K562 (cell line): ENCODE results near the gene WWOX. TPM values are rescaled to one million over a fixed set of nuclear protein-coding genes. Genes with fewer than 3 reads are reported as not detected.

Source experiments
- ATAC-seq: fragments of 200-7000 bp; cut with Tn5 transposase; 3 replicates; pipeline ENCODE4 v1.9.1; 2020; ENCODE audit warnings: moderate library complexity
- BruUV-seq: library from RNA; stranded (reverse); fragments of 400-500 nt; replicated peaks from 2 replicates; lab custom pipeline; 2021; lab: Mats Ljungman, UMichigan
- CTCF ChIA-PET: fragments of 300-600 bp; formaldehyde crosslinking; extraction: SDS; loops from one replicate; lab custom pipeline; 2021; ENCODE audit warnings: low intra/inter-chr PET ratio; lab: Yijun Ruan, JAX
- POLR2A ChIA-PET: fragments of 300-600, 350-650 bp; sonication (Branson Sonifier 250); formaldehyde crosslinking; extraction: SDS; loops from one replicate; lab custom pipeline; 2021; ENCODE audit warnings: antibody characterized with exemption, inconsistent platforms; lab: Yijun Ruan, JAX
- DNase-seq, 4 experiments: peaks; one replicate each; pipeline versions ENCODE4 v3.0.0 to v3.0.0-alpha.2; 2011 to 2018; ENCODE audit warnings: low spot score in 3 of 4, mixed read lengths in 3 of 4; ENCODE audit errors: extremely low read depth in 1 of 4
- FAIRE-seq: peaks from 2 replicates; lab custom pipeline; 2011; peaks lifted over from hg19 to GRCh38; lab: Jason Lieb, UNC
- H2AFZ ChIP-seq: 2 replicates; pipeline ENCODE4 v1.6.0; 2011; ENCODE audit warnings: low read depth, low read length, control low read depth, inconsistent platforms
- H3K27ac ChIP-seq: fragments of 200-600 bp; 3 replicates; pipeline ENCODE4 v1.8.0; 2011; ENCODE audit warnings: low read depth, mild to moderate bottlenecking, control low read depth, inconsistent platforms, low read length, moderate library complexity, mixed read lengths; ENCODE audit errors: extremely low read depth
- H3K27me3 ChIP-seq, 2 experiments: fragments of 300-600 bp in 1 of 2; 2 replicates in 1 of 2; 3 replicates in 1 of 2; pipeline versions ENCODE4 v1.6.0 to v1.8.0; 2011; ENCODE audit warnings: inconsistent platforms in 2 of 2, low read length in 2 of 2, mild to moderate bottlenecking in 1 of 2, mixed read lengths in 1 of 2, moderate library complexity in 1 of 2; ENCODE audit not compliant: control insufficient read depth in 2 of 2, insufficient read depth in 2 of 2
- H3K36me3 ChIP-seq: fragments of 300-600 bp; 3 replicates; pipeline ENCODE4 v1.8.0; 2011; ENCODE audit warnings: mild to moderate bottlenecking, low read length, inconsistent platforms; ENCODE audit not compliant: control insufficient read depth, insufficient read depth
- H3K4me1 ChIP-seq, 2 experiments: fragments of 200-600 bp in 1 of 2; replicated peaks in 1 of 2; 2 replicates in 1 of 2; 3 replicates in 1 of 2; pipeline versions ENCODE4 v1.5.1 to v1.8.0; 2011; ENCODE audit warnings: inconsistent platforms in 2 of 2, low read length in 2 of 2, mild to moderate bottlenecking in 1 of 2, mixed read lengths in 1 of 2, moderate library complexity in 1 of 2; ENCODE audit not compliant: control insufficient read depth in 2 of 2, insufficient read depth in 2 of 2
- H3K4me2 ChIP-seq: 2 replicates; pipeline ENCODE4 v1.6.1; 2011; ENCODE audit warnings: low read length, control low read depth, inconsistent platforms, mixed read lengths; ENCODE audit not compliant: insufficient read depth
- H3K4me3 ChIP-seq: fragments of 200-600 bp; sonication (generic), shearing (Covaris generic); 2 replicates; pipeline ENCODE4 v1.5.1; 2016; ENCODE audit warnings: control low read depth, inconsistent platforms
- H3K79me2 ChIP-seq: fragments of 200-600 bp; 3 replicates; pipeline ENCODE4 v1.8.0; 2011; ENCODE audit warnings: low read length, inconsistent platforms; ENCODE audit not compliant: control insufficient read depth, insufficient read depth
- H3K9ac ChIP-seq, 2 experiments: 2 replicates each; pipeline versions ENCODE4 v1.6.0 to v1.6.1; 2011; ENCODE audit warnings: low read depth in 2 of 2, low read length in 2 of 2, control low read depth in 1 of 2, inconsistent platforms in 1 of 2, mild to moderate bottlenecking in 1 of 2, mixed read lengths in 1 of 2; ENCODE audit not compliant: insufficient read depth in 1 of 2
- H3K9me1 ChIP-seq: one replicate; pipeline ENCODE4 v1.6.0; 2011; ENCODE audit warnings: inconsistent platforms, mild to moderate bottlenecking, low read length, moderate library complexity; ENCODE audit not compliant: control insufficient read depth, insufficient read depth
- H3K9me3 ChIP-seq: replicated peaks from 2 replicates; pipeline ENCODE4 v1.5.1; 2011; ENCODE audit warnings: low read depth, low read length, inconsistent platforms; ENCODE audit not compliant: control insufficient read depth, insufficient read depth
- H4K20me1 ChIP-seq: replicated peaks from 2 replicates; pipeline ENCODE4 v1.6.1; 2011; ENCODE audit warnings: low read length, inconsistent platforms, mixed read lengths; ENCODE audit not compliant: control insufficient read depth, insufficient read depth
- CSDE1 ChIP-seq, 2 experiments: fragments of 450-650 bp; IDR thresholded peaks; 2 replicates each; pipeline ENCODE4 v1.6.1; 2016; ENCODE audit warnings: mild to moderate bottlenecking in 1 of 2
- HEY1 ChIP-seq: fragments of 250-450 bp; sonication (Bioruptor Pico); IDR thresholded peaks from 2 replicates; pipeline ENCODE4 v1.5.0; 2020; ENCODE audit warnings: mild to moderate bottlenecking, moderate library complexity, borderline replicate concordance
- HMGN3 ChIP-seq: IDR thresholded peaks from 2 replicates; pipeline ENCODE4 v1.6.1; 2011; ENCODE audit warnings: borderline replicate concordance, low read depth, mild to moderate bottlenecking, mixed read lengths, low read length; ENCODE audit not compliant: insufficient read length; ENCODE audit errors: extremely low read depth
- HNRNPL ChIP-seq: fragments of 200-400 bp; formaldehyde crosslinking; IDR thresholded peaks from 2 replicates; pipeline ENCODE4 v1.6.1; 2017; ENCODE audit warnings: low read depth, mild to moderate bottlenecking, low read length
- JUN ChIP-seq, 2 experiments: sonication (generic) in 1 of 2; formaldehyde crosslinking in 1 of 2; IDR thresholded peaks; 2 replicates each; pipeline versions ENCODE4 v1.6.1 to v1.8.0; 2012 to 2022; ENCODE audit warnings: borderline replicate concordance in 2 of 2, mild to moderate bottlenecking in 2 of 2, improper control_type of control experiment in 1 of 2, low read depth in 1 of 2, low read length in 1 of 2, missing genetic modification reagents in 1 of 2
- NRF1 ChIP-seq, 2 experiments: fragments of 450-650 bp; IDR thresholded peaks in 1 of 2; conservative IDR thresholded peaks in 1 of 2; 2 replicates each; pipeline ENCODE4 v1.6.1; 2014; ENCODE audit warnings: mild to moderate bottlenecking in 2 of 2
- SIN3A ChIP-seq, 2 experiments: fragments of 150-350 bp in 1 of 2; IDR thresholded peaks; 2 replicates each; pipeline ENCODE4 v1.6.1; 2011 to 2016; ENCODE audit warnings: borderline replicate concordance in 2 of 2, low read depth in 2 of 2, low read length in 2 of 2, mild to moderate bottlenecking in 2 of 2, moderate library complexity in 2 of 2; ENCODE audit not compliant: control insufficient read depth in 1 of 2
- SREBF1 ChIP-seq: fragments of 150-350 bp; IDR thresholded peaks from 2 replicates; pipeline ENCODE4 v1.6.1; 2014; ENCODE audit warnings: antibody characterized with exemption, low read depth, low read length, borderline replicate concordance
- U2AF1 ChIP-seq: fragments of 200-400 bp; formaldehyde crosslinking; optimal IDR thresholded peaks from 2 replicates; pipeline ENCODE3; 2017; ENCODE audit warnings: mild to moderate bottlenecking, low read depth, low read length, moderate library complexity
- ZC3H11A ChIP-seq: IDR thresholded peaks from 2 replicates; pipeline ENCODE4 v1.6.1; 2012; ENCODE audit warnings: low read depth, low read length, improper control_type of control experiment
- ZNF408 ChIP-seq: fragments of 250-450 bp; sonication (Bioruptor Pico); IDR thresholded peaks from 2 replicates; pipeline ENCODE4 v1.4.0; 2020; ENCODE audit warnings: low read depth, mild to moderate bottlenecking, moderate library complexity
- WGBS: fragments of 100-300 bp; shearing (Covaris generic); methylation state at CpG from one replicate; pipeline ENCODE4 v1.1.6; 2016; ENCODE audit warnings: low coverage, mixed read lengths; ENCODE audit not compliant: insufficient coverage; ENCODE audit errors: missing lambda C conversion rate; 5-methylcytosine and 5-hydroxymethylcytosine counted together
- in situ Hi-C: fragments of 300-500 bp; cut with MboI; formaldehyde crosslinking; loops from 4 replicates; pipeline ENCODE4 v1.15.0; 2018; ENCODE audit warnings: inconsistent platforms, mixed read lengths
- intact Hi-C: fragments of 100-400 bp; cut with micrococcal nuclease; formaldehyde crosslinking; loops from 2 replicates; pipeline ENCODE4 v1.14.2; 2022
- polyA plus RNA-seq, 8 experiments: library from polyadenylated mRNA; depleted of rRNA in 4 of 8; stranded (reverse) in 5 of 8; unstranded in 3 of 8; fragments of >200 nt; fragmentation: Nextera tagmentation in 2 of 8; fragmentation: Illumina TruSeq in 1 of 8; extraction: Ambion mirVana in 2 of 8; extraction: Trizol in 1 of 8; gene quantifications; 2 replicates each; pipeline versions ENCODE4 v1.2.1 to v1.2.3, GENCODE V29; 2011 to 2014; ENCODE audit warnings: inconsistent platforms in 1 of 8, missing spikeins in 1 of 8
- total RNA-seq, 7 experiments: library from RNA; depleted of rRNA in 6 of 7; stranded (reverse); fragments of >200 nt in 6 of 7; fragmentation: Illumina TruSeq in 2 of 7; extraction: Trizol in 2 of 7; gene quantifications; 2 replicates each; pipeline versions ENCODE4 v1.2.1 to v1.2.3, GENCODE V29; 2011 to 2021; ENCODE audit warnings: low replicate concordance in 1 of 7
- TF ChIP-seq, protein P1 (sequence below), 2 experiments: fragments of 450-650 bp; formaldehyde crosslinking in 1 of 2; IDR thresholded peaks; 2 replicates each; pipeline versions ENCODE4 v1.4.0 to v1.6.1; 2014 to 2020; ENCODE audit warnings: mild to moderate bottlenecking in 2 of 2, borderline replicate concordance in 1 of 2, low read depth in 1 of 2
- TF ChIP-seq, protein P2 (sequence below): sonication (generic); formaldehyde crosslinking; IDR thresholded peaks from 2 replicates; pipeline ENCODE4 v1.8.0; 2022; ENCODE audit warnings: mild to moderate bottlenecking, missing genetic modification reagents

Gene WWOX
- total and polyA plus RNA-seq, 9 of the 15 experiments (the other 6 are each of a cell fraction or from before 2014, with no cell fraction given), result 1.6 to 22.7 (median 8.1) TPM

- no peaks in the 10 kb centered on the region for H3K9me1 ChIP-seq
- H3K27me3 ChIP-seq, result 0 out of 5 replicates have a peak, but pooled peaks cover 0 to 2% of the 10 kb centered on the region in 2 experiments
- in situ Hi-C loops, result no loop called here
- DNase-seq, result no peak
- H2AFZ ChIP-seq, result no peak overlapping the region
- H3K27ac ChIP-seq, result no peak overlapping the region
- no peak for FAIRE-seq
- TF ChIP-seq, protein P1, sequence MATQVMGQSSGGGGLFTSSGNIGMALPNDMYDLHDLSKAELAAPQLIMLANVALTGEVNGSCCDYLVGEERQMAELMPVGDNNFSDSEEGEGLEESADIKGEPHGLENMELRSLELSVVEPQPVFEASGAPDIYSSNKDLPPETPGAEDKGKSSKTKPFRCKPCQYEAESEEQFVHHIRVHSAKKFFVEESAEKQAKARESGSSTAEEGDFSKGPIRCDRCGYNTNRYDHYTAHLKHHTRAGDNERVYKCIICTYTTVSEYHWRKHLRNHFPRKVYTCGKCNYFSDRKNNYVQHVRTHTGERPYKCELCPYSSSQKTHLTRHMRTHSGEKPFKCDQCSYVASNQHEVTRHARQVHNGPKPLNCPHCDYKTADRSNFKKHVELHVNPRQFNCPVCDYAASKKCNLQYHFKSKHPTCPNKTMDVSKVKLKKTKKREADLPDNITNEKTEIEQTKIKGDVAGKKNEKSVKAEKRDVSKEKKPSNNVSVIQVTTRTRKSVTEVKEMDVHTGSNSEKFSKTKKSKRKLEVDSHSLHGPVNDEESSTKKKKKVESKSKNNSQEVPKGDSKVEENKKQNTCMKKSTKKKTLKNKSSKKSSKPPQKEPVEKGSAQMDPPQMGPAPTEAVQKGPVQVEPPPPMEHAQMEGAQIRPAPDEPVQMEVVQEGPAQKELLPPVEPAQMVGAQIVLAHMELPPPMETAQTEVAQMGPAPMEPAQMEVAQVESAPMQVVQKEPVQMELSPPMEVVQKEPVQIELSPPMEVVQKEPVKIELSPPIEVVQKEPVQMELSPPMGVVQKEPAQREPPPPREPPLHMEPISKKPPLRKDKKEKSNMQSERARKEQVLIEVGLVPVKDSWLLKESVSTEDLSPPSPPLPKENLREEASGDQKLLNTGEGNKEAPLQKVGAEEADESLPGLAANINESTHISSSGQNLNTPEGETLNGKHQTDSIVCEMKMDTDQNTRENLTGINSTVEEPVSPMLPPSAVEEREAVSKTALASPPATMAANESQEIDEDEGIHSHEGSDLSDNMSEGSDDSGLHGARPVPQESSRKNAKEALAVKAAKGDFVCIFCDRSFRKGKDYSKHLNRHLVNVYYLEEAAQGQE (IDR thresholded peaks at IDR 0.05; ENCODE audit: borderline replicate concordance), result no peak
- TF ChIP-seq, protein P1 (CRISPR knock-in tag; IDR thresholded peaks at IDR 0.05; ENCODE audit: low read depth), result no peak
- TF ChIP-seq ZC3H11A (no peak), CSDE1 (IDR thresholded peaks at IDR 0.05) (no peak), ZNF408 (CRISPR knock-in tag) (no peak), SIN3A (IDR thresholded peaks at IDR 0.05; ENCODE audit: borderline replicate concordance in 2 of 2, control insufficient read depth in 1 of 2, low read depth in 2 of 2, low read length in 2 of 2) (no peak), HEY1 (CRISPR knock-in tag) (no peak), HNRNPL (no peak), JUN (IDR thresholded peaks at IDR 0.05; ENCODE audit: borderline replicate concordance, low read depth, low read length) (no peak), JUN (CRISPR knock-in tag; IDR thresholded peaks at IDR 0.05; ENCODE audit: borderline replicate concordance) (no peak), U2AF1 (no peak), SREBF1 (no peak), NRF1 (conservative IDR thresholded peaks at IDR 0.05 in 1 of 2, IDR thresholded peaks at IDR 0.05 in 1 of 2) (no peak), HMGN3 (no peak)
- TF ChIP-seq, protein P2, sequence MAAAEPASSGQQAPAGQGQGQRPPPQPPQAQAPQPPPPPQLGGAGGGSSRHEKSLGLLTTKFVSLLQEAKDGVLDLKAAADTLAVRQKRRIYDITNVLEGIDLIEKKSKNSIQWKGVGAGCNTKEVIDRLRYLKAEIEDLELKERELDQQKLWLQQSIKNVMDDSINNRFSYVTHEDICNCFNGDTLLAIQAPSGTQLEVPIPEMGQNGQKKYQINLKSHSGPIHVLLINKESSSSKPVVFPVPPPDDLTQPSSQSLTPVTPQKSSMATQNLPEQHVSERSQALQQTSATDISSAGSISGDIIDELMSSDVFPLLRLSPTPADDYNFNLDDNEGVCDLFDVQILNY (CRISPR knock-in tag), result no peak
- no peaks in the 10 kb centered on the region; the same call in 1 of the 2 replicates for H3K9me3 ChIP-seq
- CTCF ChIA-PET, result no interaction called here
- no peak for ATAC-seq
- 14% methylated on average over 3 of the region's 3 CpGs for WGBS
- no peak overlapping the region for H3K9ac ChIP-seq
- H3K4me2 ChIP-seq, result no peak overlapping the region
- H3K79me2 ChIP-seq, result no peaks in the 10 kb centered on the region
- no peaks in the 10 kb centered on the region for H3K36me3 ChIP-seq
- intact Hi-C loops, result no loop called here
- POLR2A ChIA-PET, result no interaction called here
- H3K4me1 ChIP-seq, result no peaks in the 10 kb centered on the region
- H4K20me1 ChIP-seq, result no peaks in the 10 kb centered on the region
- no peak overlapping the region for H3K4me3 ChIP-seq
- no TSS peak for BruUV-seq
These were observed 305.6 kb downstream of the WWOX start for GRCh38 chr16:78405040-78405439.
